GM12878 (cell line): Measurements from ENCODE around the gene TBCK. TPM values are rescaled to one million over a fixed set of nuclear protein-coding genes. Genes with fewer than 3 reads are reported as not detected.

Experiments
- ATAC-seq: fragments of 200-7000 bp; cut with Tn5 transposase; 3 replicates; pipeline ENCODE4 v1.9.1; 2020; ENCODE audit warnings: mild to moderate bottlenecking, moderate library complexity
- BruUV-seq: library from RNA; stranded (reverse); fragments of 400-500 nt; replicated peaks from 2 replicates; lab custom pipeline; 2021; lab: Mats Ljungman, UMichigan
- CTCF ChIA-PET: fragments of 300-600 bp; sonication (Branson Sonifier 250); formaldehyde crosslinking; extraction: SDS; loops from one replicate; lab custom pipeline; 2021; ENCODE audit warnings: inconsistent platforms; lab: Yijun Ruan, JAX
- POLR2A ChIA-PET: fragments of 350-600 bp; formaldehyde crosslinking; extraction: SDS; loops from one replicate; lab custom pipeline; 2021; ENCODE audit warnings: inconsistent platforms; lab: Charles Lee
- RAD21 ChIA-PET: fragments of 300-600 bp; sonication (Branson Sonifier 250); formaldehyde crosslinking; loops from one replicate; lab custom pipeline; 2023; ENCODE audit warnings: antibody characterized with exemption; ENCODE audit not compliant: unreplicated experiment; lab: Charles Lee
- SMC1A ChIA-PET: fragments of 300-600 bp; sonication (Branson Sonifier 250); formaldehyde crosslinking; loops from one replicate; lab custom pipeline; 2023; ENCODE audit not compliant: unreplicated experiment, uncharacterized antibody; lab: Charles Lee
- DNase-seq: peaks from one replicate; pipeline ENCODE4 v3.0.0-alpha.2; 2011; ENCODE audit warnings: low read depth, low spot score
- FAIRE-seq: peaks from 3 replicates; lab custom pipeline; 2011; peaks lifted over from hg19 to GRCh38; lab: Jason Lieb, UNC
- H2AFZ ChIP-seq: 2 replicates; pipeline ENCODE4 v1.6.0; 2011; ENCODE audit warnings: low read depth, low read length, control low read depth; ENCODE audit not compliant: control insufficient read depth
- H3K27ac ChIP-seq: 2 replicates; pipeline ENCODE4 v1.5.1; 2011; ENCODE audit warnings: control low read depth; ENCODE audit not compliant: control insufficient read depth, insufficient read depth
- H3K27me3 ChIP-seq, 2 experiments: replicated peaks in 1 of 2; 2 replicates each; pipeline versions ENCODE4 v1.6.0 to v1.6.1; 2011; ENCODE audit warnings: low read length in 1 of 2; ENCODE audit not compliant: control insufficient read depth in 2 of 2, insufficient read depth in 2 of 2
- H3K36me3 ChIP-seq, 2 experiments: 2 replicates each; pipeline ENCODE4 v1.5.1; 2011; ENCODE audit warnings: low read length in 1 of 2; ENCODE audit not compliant: control insufficient read depth in 2 of 2, insufficient read depth in 2 of 2
- H3K4me1 ChIP-seq: 2 replicates; pipeline ENCODE4 v1.6.1; 2011; ENCODE audit warnings: mild to moderate bottlenecking, low read length, moderate library complexity, mixed read lengths; ENCODE audit not compliant: control insufficient read depth, insufficient read depth
- H3K4me2 ChIP-seq: 2 replicates; pipeline ENCODE4 v1.6.0; 2011; ENCODE audit warnings: control low read depth; ENCODE audit not compliant: control insufficient read depth, insufficient read depth
- H3K4me3 ChIP-seq: fragments of 200-600 bp; sonication (generic); 2 replicates; pipeline ENCODE4 v1.5.1; 2016
- H3K79me2 ChIP-seq: 2 replicates; pipeline ENCODE4 v1.6.0; 2011; ENCODE audit warnings: low read length; ENCODE audit not compliant: control insufficient read depth, insufficient read depth
- H3K9ac ChIP-seq: 2 replicates; pipeline ENCODE4 v1.8.0; 2011; ENCODE audit warnings: low read length, control low read depth, mixed read lengths; ENCODE audit not compliant: control insufficient read depth, insufficient read depth
- H3K9me3 ChIP-seq: replicated peaks from 3 replicates; pipeline ENCODE4 v1.5.1; 2011; ENCODE audit warnings: mild to moderate bottlenecking, low read length; ENCODE audit not compliant: control insufficient read depth, insufficient read depth
- H4K20me1 ChIP-seq: 2 replicates; pipeline ENCODE4 v1.6.0; 2011; ENCODE audit not compliant: control insufficient read depth, insufficient read depth
- CHD1 ChIP-seq: IDR thresholded peaks from 2 replicates; pipeline ENCODE4 v1.6.1; 2012; ENCODE audit warnings: low read depth, low read length, improper control_type of control experiment
- CREM ChIP-seq: IDR thresholded peaks from 2 replicates; pipeline ENCODE4 v1.6.1; 2014; ENCODE audit warnings: antibody characterized with exemption, low read depth
- KLF5 ChIP-seq: fragments of 450-650 bp; IDR thresholded peaks from 2 replicates; pipeline ENCODE4 v1.6.1; 2014; ENCODE audit warnings: mild to moderate bottlenecking; ENCODE audit not compliant: partially characterized antibody
- SREBF1 ChIP-seq: IDR thresholded peaks from 2 replicates; pipeline ENCODE4 v1.6.1; 2012; ENCODE audit warnings: mild to moderate bottlenecking, low read length
- YY1 ChIP-seq: IDR thresholded peaks from 2 replicates; pipeline ENCODE4 v1.6.1; 2011; ENCODE audit warnings: low read depth, mild to moderate bottlenecking, low read length
- WGBS: methylation state at CpG from one replicate; pipeline ENCODE4 v1.1.6; 2016; ENCODE audit warnings: low lambda C conversion rate; ENCODE audit not compliant: insufficient replicate concordance, insufficient coverage; ENCODE audit errors: missing lambda C conversion rate; 5-methylcytosine and 5-hydroxymethylcytosine counted together
- in situ Hi-C: fragments of 300-500 bp; cut with MboI; formaldehyde crosslinking; loops from 9 replicates; pipeline ENCODE4 v1.14.3; 2018; ENCODE audit warnings: mixed read lengths
- intact Hi-C: fragments of 100-400 bp; cut with micrococcal nuclease; formaldehyde crosslinking; loops from one replicate; pipeline ENCODE4 v1.14.2; 2022; ENCODE audit not compliant: unreplicated experiment
- polyA plus RNA-seq, 11 experiments: library from polyadenylated mRNA; depleted of rRNA in 4 of 11; unstranded in 6 of 11; stranded (reverse) in 5 of 11; fragments of >200 nt; fragmentation: Nextera tagmentation in 4 of 11; fragmentation: Illumina TruSeq in 1 of 11; extraction: Ambion mirVana in 4 of 11; extraction: Trizol in 1 of 11; gene quantifications; 1 replicate in 1 of 11; 2 replicates in 10 of 11; pipeline versions ENCODE4 v1.2.1 to v1.2.3, GENCODE V29; 2011 to 2016; ENCODE audit warnings: inconsistent platforms in 2 of 11, missing spikeins in 2 of 11, low read depth in 1 of 11
- total RNA-seq, 4 experiments: library from RNA; depleted of rRNA in 3 of 4; stranded (reverse); fragments of >200 nt in 3 of 4; fragmentation: Illumina TruSeq in 1 of 4; extraction: Trizol in 1 of 4; gene quantifications; 2 replicates each; pipeline versions ENCODE4 v1.2.1 to v1.2.3, GENCODE V29; 2013 to 2021
- TF ChIP-seq, protein P1 (sequence below): IDR thresholded peaks from 2 replicates; pipeline ENCODE4 v1.6.1; 2012; ENCODE audit warnings: low read depth, low read length, improper control_type of control experiment
- TF ChIP-seq, protein P2 (sequence below): IDR thresholded peaks from 2 replicates; pipeline ENCODE4 v1.6.1; 2011; ENCODE audit warnings: borderline replicate concordance, low read depth, mild to moderate bottlenecking, moderate library complexity, mixed read lengths, low read length; ENCODE audit not compliant: insufficient read depth; ENCODE audit errors: extremely low read length
- TF ChIP-seq, protein P3 (sequence below): IDR thresholded peaks from 2 replicates; pipeline ENCODE4 v1.6.1; 2012; ENCODE audit warnings: low read length, inconsistent platforms
- TF ChIP-seq, protein P4 (sequence below): fragments of 450-650 bp; formaldehyde crosslinking; IDR thresholded peaks from 2 replicates; pipeline ENCODE4 v1.5.0; 2022; ENCODE audit warnings: mild to moderate bottlenecking, missing genetic modification characterization
- TF ChIP-seq, protein P5 (sequence below): fragments of 450-650 bp; IDR thresholded peaks from 2 replicates; pipeline ENCODE4 v1.6.1; 2017; ENCODE audit warnings: antibody characterized with exemption, mild to moderate bottlenecking, moderate library complexity
- TF ChIP-seq, protein P6 (sequence below): IDR thresholded peaks from 2 replicates; pipeline ENCODE4 v1.6.1; 2011; ENCODE audit warnings: low read depth, mild to moderate bottlenecking, low read length, moderate library complexity, borderline replicate concordance; ENCODE audit errors: extremely low read depth
- TF ChIP-seq, protein P7 (sequence below): fragments of 450-650 bp; IDR thresholded peaks from 2 replicates; pipeline ENCODE4 v1.6.1; 2016; ENCODE audit warnings: mild to moderate bottlenecking

The TBCK gene
- total and polyA plus RNA-seq, 10 of the 15 experiments (the other 5 are each of a cell fraction or from before 2014, with no cell fraction given), result 4.1 to 30.3 (median 20.2) TPM

DNA sequence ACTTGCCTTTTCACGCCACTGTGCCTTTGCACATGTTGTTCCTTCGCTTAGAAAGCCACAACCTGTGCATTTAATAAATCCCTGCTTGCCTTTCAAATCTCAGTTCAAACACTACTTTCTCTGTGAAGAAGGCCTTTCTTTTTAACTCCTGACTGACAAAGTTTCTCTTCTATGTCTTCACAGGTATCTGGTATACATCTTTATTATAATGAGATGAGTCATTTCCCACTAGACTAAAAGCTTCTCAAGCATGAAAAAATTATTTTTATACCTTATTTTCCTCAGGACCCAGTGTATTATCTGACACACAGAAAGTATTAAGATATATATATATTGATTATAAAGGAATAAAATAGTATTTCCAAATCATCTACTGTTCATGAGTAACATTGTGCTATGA, 189.9 kb downstream of the TBCK start:
- Histone ChIP-seq H3K36me3 (no peaks in the 10 kb centered on the region), H2AFZ (no peak overlapping the region), H3K9me3 (no peaks in the 10 kb centered on the region), H4K20me1 (no peaks in the 10 kb centered on the region), H3K9ac (no peak overlapping the region), H3K27ac (no peak overlapping the region), H3K79me2 (no peaks in the 10 kb centered on the region), H3K4me2 (no peak overlapping the region), H3K4me3 (no peak overlapping the region), H3K4me1 (no peaks in the 10 kb centered on the region), H3K27me3 (no peaks in the 10 kb centered on the region)
- intact Hi-C loops, result no loop called here
- DNase-seq (no peak), ATAC-seq (no peak), FAIRE-seq (no peak)
- ChIA-PET CTCF (no interaction called here), POLR2A (no interaction called here), RAD21 (no interaction called here), SMC1A (no interaction called here)
- in situ Hi-C loops, result no loop called here
- no TSS peak for BruUV-seq
- WGBS, result 100% methylated on average over 2 of the region's 2 CpGs
- TF ChIP-seq SREBF1, result no peak
- TF ChIP-seq, protein P1, sequence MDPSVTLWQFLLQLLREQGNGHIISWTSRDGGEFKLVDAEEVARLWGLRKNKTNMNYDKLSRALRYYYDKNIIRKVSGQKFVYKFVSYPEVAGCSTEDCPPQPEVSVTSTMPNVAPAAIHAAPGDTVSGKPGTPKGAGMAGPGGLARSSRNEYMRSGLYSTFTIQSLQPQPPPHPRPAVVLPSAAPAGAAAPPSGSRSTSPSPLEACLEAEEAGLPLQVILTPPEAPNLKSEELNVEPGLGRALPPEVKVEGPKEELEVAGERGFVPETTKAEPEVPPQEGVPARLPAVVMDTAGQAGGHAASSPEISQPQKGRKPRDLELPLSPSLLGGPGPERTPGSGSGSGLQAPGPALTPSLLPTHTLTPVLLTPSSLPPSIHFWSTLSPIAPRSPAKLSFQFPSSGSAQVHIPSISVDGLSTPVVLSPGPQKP, result no peak
- TF ChIP-seq, protein P2, sequence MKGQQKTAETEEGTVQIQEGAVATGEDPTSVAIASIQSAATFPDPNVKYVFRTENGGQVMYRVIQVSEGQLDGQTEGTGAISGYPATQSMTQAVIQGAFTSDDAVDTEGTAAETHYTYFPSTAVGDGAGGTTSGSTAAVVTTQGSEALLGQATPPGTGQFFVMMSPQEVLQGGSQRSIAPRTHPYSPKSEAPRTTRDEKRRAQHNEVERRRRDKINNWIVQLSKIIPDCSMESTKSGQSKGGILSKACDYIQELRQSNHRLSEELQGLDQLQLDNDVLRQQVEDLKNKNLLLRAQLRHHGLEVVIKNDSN, result no peak
- no peak for TF ChIP-seq CREM
- TF ChIP-seq CHD1, result no peak
- TF ChIP-seq, protein P3, sequence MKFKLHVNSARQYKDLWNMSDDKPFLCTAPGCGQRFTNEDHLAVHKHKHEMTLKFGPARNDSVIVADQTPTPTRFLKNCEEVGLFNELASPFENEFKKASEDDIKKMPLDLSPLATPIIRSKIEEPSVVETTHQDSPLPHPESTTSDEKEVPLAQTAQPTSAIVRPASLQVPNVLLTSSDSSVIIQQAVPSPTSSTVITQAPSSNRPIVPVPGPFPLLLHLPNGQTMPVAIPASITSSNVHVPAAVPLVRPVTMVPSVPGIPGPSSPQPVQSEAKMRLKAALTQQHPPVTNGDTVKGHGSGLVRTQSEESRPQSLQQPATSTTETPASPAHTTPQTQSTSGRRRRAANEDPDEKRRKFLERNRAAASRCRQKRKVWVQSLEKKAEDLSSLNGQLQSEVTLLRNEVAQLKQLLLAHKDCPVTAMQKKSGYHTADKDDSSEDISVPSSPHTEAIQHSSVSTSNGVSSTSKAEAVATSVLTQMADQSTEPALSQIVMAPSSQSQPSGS, result no peak
- TF ChIP-seq, protein P4, sequence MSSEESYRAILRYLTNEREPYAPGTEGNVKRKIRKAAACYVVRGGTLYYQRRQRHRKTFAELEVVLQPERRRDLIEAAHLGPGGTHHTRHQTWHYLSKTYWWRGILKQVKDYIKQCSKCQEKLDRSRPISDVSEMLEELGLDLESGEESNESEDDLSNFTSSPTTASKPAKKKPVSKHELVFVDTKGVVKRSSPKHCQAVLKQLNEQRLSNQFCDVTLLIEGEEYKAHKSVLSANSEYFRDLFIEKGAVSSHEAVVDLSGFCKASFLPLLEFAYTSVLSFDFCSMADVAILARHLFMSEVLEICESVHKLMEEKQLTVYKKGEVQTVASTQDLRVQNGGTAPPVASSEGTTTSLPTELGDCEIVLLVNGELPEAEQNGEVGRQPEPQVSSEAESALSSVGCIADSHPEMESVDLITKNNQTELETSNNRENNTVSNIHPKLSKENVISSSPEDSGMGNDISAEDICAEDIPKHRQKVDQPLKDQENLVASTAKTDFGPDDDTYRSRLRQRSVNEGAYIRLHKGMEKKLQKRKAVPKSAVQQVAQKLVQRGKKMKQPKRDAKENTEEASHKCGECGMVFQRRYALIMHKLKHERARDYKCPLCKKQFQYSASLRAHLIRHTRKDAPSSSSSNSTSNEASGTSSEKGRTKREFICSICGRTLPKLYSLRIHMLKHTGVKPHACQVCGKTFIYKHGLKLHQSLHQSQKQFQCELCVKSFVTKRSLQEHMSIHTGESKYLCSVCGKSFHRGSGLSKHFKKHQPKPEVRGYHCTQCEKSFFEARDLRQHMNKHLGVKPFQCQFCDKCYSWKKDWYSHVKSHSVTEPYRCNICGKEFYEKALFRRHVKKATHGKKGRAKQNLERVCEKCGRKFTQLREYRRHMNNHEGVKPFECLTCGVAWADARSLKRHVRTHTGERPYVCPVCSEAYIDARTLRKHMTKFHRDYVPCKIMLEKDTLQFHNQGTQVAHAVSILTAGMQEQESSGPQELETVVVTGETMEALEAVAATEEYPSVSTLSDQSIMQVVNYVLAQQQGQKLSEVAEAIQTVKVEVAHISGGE (CRISPR knock-in tag), result no peak
- TF ChIP-seq, protein P5, sequence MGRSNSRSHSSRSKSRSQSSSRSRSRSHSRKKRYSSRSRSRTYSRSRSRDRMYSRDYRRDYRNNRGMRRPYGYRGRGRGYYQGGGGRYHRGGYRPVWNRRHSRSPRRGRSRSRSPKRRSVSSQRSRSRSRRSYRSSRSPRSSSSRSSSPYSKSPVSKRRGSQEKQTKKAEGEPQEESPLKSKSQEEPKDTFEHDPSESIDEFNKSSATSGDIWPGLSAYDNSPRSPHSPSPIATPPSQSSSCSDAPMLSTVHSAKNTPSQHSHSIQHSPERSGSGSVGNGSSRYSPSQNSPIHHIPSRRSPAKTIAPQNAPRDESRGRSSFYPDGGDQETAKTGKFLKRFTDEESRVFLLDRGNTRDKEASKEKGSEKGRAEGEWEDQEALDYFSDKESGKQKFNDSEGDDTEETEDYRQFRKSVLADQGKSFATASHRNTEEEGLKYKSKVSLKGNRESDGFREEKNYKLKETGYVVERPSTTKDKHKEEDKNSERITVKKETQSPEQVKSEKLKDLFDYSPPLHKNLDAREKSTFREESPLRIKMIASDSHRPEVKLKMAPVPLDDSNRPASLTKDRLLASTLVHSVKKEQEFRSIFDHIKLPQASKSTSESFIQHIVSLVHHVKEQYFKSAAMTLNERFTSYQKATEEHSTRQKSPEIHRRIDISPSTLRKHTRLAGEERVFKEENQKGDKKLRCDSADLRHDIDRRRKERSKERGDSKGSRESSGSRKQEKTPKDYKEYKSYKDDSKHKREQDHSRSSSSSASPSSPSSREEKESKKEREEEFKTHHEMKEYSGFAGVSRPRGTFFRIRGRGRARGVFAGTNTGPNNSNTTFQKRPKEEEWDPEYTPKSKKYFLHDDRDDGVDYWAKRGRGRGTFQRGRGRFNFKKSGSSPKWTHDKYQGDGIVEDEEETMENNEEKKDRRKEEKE, result no peak
- TF ChIP-seq YY1, result no peak
- TF ChIP-seq KLF5, result no peak
- TF ChIP-seq, protein P6, sequence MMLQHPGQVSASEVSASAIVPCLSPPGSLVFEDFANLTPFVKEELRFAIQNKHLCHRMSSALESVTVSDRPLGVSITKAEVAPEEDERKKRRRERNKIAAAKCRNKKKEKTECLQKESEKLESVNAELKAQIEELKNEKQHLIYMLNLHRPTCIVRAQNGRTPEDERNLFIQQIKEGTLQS, result no peak
- TF ChIP-seq, protein P7, sequence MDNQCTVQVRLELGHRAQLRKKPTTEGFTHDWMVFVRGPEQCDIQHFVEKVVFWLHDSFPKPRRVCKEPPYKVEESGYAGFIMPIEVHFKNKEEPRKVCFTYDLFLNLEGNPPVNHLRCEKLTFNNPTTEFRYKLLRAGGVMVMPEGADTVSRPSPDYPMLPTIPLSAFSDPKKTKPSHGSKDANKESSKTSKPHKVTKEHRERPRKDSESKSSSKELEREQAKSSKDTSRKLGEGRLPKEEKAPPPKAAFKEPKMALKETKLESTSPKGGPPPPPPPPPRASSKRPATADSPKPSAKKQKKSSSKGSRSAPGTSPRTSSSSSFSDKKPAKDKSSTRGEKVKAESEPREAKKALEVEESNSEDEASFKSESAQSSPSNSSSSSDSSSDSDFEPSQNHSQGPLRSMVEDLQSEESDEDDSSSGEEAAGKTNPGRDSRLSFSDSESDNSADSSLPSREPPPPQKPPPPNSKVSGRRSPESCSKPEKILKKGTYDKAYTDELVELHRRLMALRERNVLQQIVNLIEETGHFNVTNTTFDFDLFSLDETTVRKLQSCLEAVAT, result no peak
